CD4-positive, alpha-beta T cell treated with Interleukin-17A for 4 hours (primary cell): ENCODE data around the gene RNU1-1.
"Not testable (repeated sequence)": the region's sequence is repeated elsewhere in the genome, so short reads cannot be mapped to it uniquely, and the experiment has no call there.

Experiments
- DNase-seq: peaks from one replicate; pipeline ENCODE4 v3.0.0-alpha.2; 2020; ENCODE audit warnings: mixed read lengths

The RNU1-1 gene

GRCh38 chr1:16521288-16521583 is 7.2 kb upstream of the RNU1-1 start:
- DNase-seq = no peak

GRCh38 chr1:16520435-16521287 is 6.6 kb upstream of the RNU1-1 start:
- DNase-seq = not testable (repeated sequence)

- DNase-seq = not testable (repeated sequence)
Measured at GRCh38 chr1:16519255-16519951, 5.3 kb upstream of the RNU1-1 start.

GRCh38 chr1:16518913-16519254 is 4.8 kb upstream of the RNU1-1 start:
- not testable (repeated sequence) for DNase-seq

GRCh38 chr1:16516694-16517410 is 2.8 kb upstream of the RNU1-1 start:
- not testable (repeated sequence) for DNase-seq

- not testable (repeated sequence) for DNase-seq
Measured at GRCh38 chr1:16513412-16514106, 526 bp downstream of the RNU1-1 start.

- not testable (repeated sequence) for DNase-seq
Measured at GRCh38 chr1:16512624-16513411, 1.3 kb downstream of the RNU1-1 start.

GRCh38 chr1:16511926-16512325 is 2.2 kb downstream of the RNU1-1 start:
- not testable (repeated sequence) for DNase-seq

- DNase-seq = peak; percentile 65
Measured at GRCh38 chr1:16508861-16509445, 5.1 kb downstream of the RNU1-1 start.

GRCh38 chr1:16506364-16507136 is 7.5 kb downstream of the RNU1-1 start:
- DNase-seq = not testable (repeated sequence)

GRCh38 chr1:16505870-16506269 is 8.2 kb downstream of the RNU1-1 start:
- not testable (repeated sequence) for DNase-seq

- DNase-seq = no peak
Measured at GRCh38 chr1:16503494-16503893, 10.6 kb downstream of the RNU1-1 start.

- DNase-seq = not testable (repeated sequence)
Measured at GRCh38 chr1:16501446-16501845, 12.6 kb downstream of the RNU1-1 start.

- not testable (repeated sequence) for DNase-seq
Measured at GRCh38 chr1:16500975-16501374, 13.1 kb downstream of the RNU1-1 start.

- DNase-seq = not testable (repeated sequence)
Measured at GRCh38 chr1:16500466-16500865, 13.6 kb downstream of the RNU1-1 start.

- DNase-seq = peak; percentile 94
Measured at GRCh38 chr1:16498573-16499413, 15.3 kb downstream of the RNU1-1 start.

GRCh38 chr1:16498047-16498446 is 16.0 kb downstream of the RNU1-1 start:
- DNase-seq = not testable (repeated sequence)

- not testable (repeated sequence) for DNase-seq
Measured at GRCh38 chr1:16497474-16497904, 16.6 kb downstream of the RNU1-1 start.

- not testable (repeated sequence) for DNase-seq
Measured at GRCh38 chr1:16493731-16494130, 20.4 kb downstream of the RNU1-1 start.

GRCh38 chr1:16492937-16493336 is 21.1 kb downstream of the RNU1-1 start:
- DNase-seq = not testable (repeated sequence)
